MG63 (cell line): ENCODE results near the gene PPM1L. TPM values are rescaled to one million over a fixed set of nuclear protein-coding genes. Genes with fewer than 3 reads are reported as not detected.
"Not testable (repeated sequence)": the region's sequence is repeated elsewhere in the genome, so short reads cannot be mapped to it uniquely, and the experiment has no call there.

Source experiments
- DNase-seq: peaks from one replicate; pipeline ENCODE4 v3.0.0-alpha.2; 2020
- H3K27me3 ChIP-seq: fragments of 250-450 bp; sonication (Bioruptor Pico); 2 replicates; pipeline ENCODE4 v1.5.1; 2020; ENCODE audit warnings: mild to moderate bottlenecking, moderate library complexity
- H3K36me3 ChIP-seq: fragments of 250-450 bp; sonication (Bioruptor Pico); 2 replicates; pipeline ENCODE4 v1.5.1; 2020; ENCODE audit warnings: mild to moderate bottlenecking, moderate library complexity
- H3K4me3 ChIP-seq: fragments of 250-450 bp; sonication (Bioruptor Pico); 2 replicates; pipeline ENCODE4 v1.5.1; 2020; ENCODE audit warnings: mild to moderate bottlenecking, moderate library complexity
- H3K9me3 ChIP-seq: fragments of 250-450 bp; sonication (Bioruptor Pico); 2 replicates; pipeline ENCODE4 v1.5.1; 2020; ENCODE audit warnings: mild to moderate bottlenecking, moderate library complexity
- total RNA-seq: library from RNA; depleted of rRNA; stranded (reverse); fragments of >200 nt; shearing (Covaris generic); gene quantifications from 2 replicates; pipeline ENCODE4 v1.2.3, GENCODE V29; 2014; ENCODE audit warnings: low replicate concordance; rRNA removed

Gene PPM1L
- not detected in 2 replicates for total RNA-seq

GRCh38 chr3:160755776-160756304, at the start of gene PPM1L:
PPM1L (plus strand) TSS chr3:160756231.
- DNase-seq, result peak; percentile 52
- H3K27me3 ChIP-seq, result peaks cover 8% of the 10 kb centered on the region
- no peaks in the 10 kb centered on the region for H3K9me3 ChIP-seq
- H3K36me3 ChIP-seq, result no peaks in the 10 kb centered on the region
- peak within 1 kb of the TSS; percentile 60 for H3K4me3 ChIP-seq

- no peaks in the 10 kb centered on the region for H3K36me3 ChIP-seq
- no peaks in the 10 kb centered on the region for H3K9me3 ChIP-seq
- peaks cover 9% of the 10 kb centered on the region for H3K27me3 ChIP-seq
- H3K4me3 ChIP-seq, result no peak overlapping the region
- no peak for DNase-seq
These were observed 48.7 kb upstream of the PPM1L start for GRCh38 chr3:160707187-160707794.

- Histone ChIP-seq H3K27me3 (peaks cover 9% of the 10 kb centered on the region), H3K9me3 (no peaks in the 10 kb centered on the region), H3K4me3 (no peak overlapping the region), H3K36me3 (no peaks in the 10 kb centered on the region)
- DNase-seq, result no peak
These were observed 46.4 kb upstream of the PPM1L start for GRCh38 chr3:160709477-160710182.

GRCh38 chr3:160713144-160713543, 42.9 kb upstream of the PPM1L start:
- not testable (repeated sequence) for H3K4me3 ChIP-seq, H3K27me3 ChIP-seq, H3K36me3 ChIP-seq, H3K9me3 ChIP-seq, DNase-seq

GRCh38 chr3:160719710-160720109, 36.3 kb upstream of the PPM1L start:
- DNase-seq, result no peak

GRCh38 chr3:160720123-160720746, 35.8 kb upstream of the PPM1L start:
- no peak for DNase-seq
- no peak overlapping the region for H3K4me3 ChIP-seq
- H3K9me3 ChIP-seq, result peaks cover 2% of the 10 kb centered on the region; the same call in 1 of the 2 replicates
- peaks cover 5% of the 10 kb centered on the region; the same call in 1 of the 2 replicates for H3K27me3 ChIP-seq
- H3K36me3 ChIP-seq, result no peaks in the 10 kb centered on the region

More at GRCh38 chr3:160719710-160720109, 36.3 kb upstream of the PPM1L start:
- no peaks in the 10 kb centered on the region for H3K36me3 ChIP-seq
- H3K4me3 ChIP-seq, result no peak overlapping the region
- H3K27me3 ChIP-seq, result peaks cover 5% of the 10 kb centered on the region; the same call in 1 of the 2 replicates
- H3K9me3 ChIP-seq, result peaks cover 2% of the 10 kb centered on the region; the same call in 1 of the 2 replicates

- no peaks in the 10 kb centered on the region for H3K36me3 ChIP-seq
- no peak overlapping the region for H3K4me3 ChIP-seq
- peaks cover 5% of the 10 kb centered on the region; the same call in 1 of the 2 replicates for H3K27me3 ChIP-seq
- H3K9me3 ChIP-seq, result peaks cover 2% of the 10 kb centered on the region; the same call in 1 of the 2 replicates
- DNase-seq, result no peak
These were observed 33.7 kb upstream of the PPM1L start for GRCh38 chr3:160722331-160722730.

- Histone ChIP-seq H3K36me3 (no peaks in the 10 kb centered on the region), H3K27me3 (peaks cover 5% of the 10 kb centered on the region; the same call in 1 of the 2 replicates), H3K4me3 (no peak overlapping the region), H3K9me3 (peaks cover 2% of the 10 kb centered on the region; the same call in 1 of the 2 replicates)
- DNase-seq, result no peak
These were observed 30.7 kb upstream of the PPM1L start for GRCh38 chr3:160725338-160725737.

- Histone ChIP-seq H3K9me3 (no peaks in the 10 kb centered on the region), H3K36me3 (no peaks in the 10 kb centered on the region), H3K27me3 (no peaks in the 10 kb centered on the region; the same call in 1 of the 2 replicates), H3K4me3 (no peak overlapping the region)
- no peak for DNase-seq
These were observed 20.2 kb upstream of the PPM1L start for GRCh38 chr3:160735826-160736225.

- Histone ChIP-seq H3K4me3 (no peak overlapping the region), H3K9me3 (no peaks in the 10 kb centered on the region), H3K36me3 (no peaks in the 10 kb centered on the region), H3K27me3 (no peaks in the 10 kb centered on the region; the same call in 1 of the 2 replicates)
- DNase-seq, result no peak
These were observed 18.0 kb upstream of the PPM1L start for GRCh38 chr3:160738048-160738447.

- Histone ChIP-seq H3K9me3 (no peaks in the 10 kb centered on the region), H3K27me3 (no peaks in the 10 kb centered on the region; the same call in 1 of the 2 replicates), H3K4me3 (no peak overlapping the region), H3K36me3 (no peaks in the 10 kb centered on the region)
- DNase-seq, result no peak
These were observed 17.0 kb upstream of the PPM1L start for GRCh38 chr3:160739079-160739478.

GRCh38 chr3:160746976-160747375, 9.1 kb upstream of the PPM1L start:
- Histone ChIP-seq H3K4me3 (no peak overlapping the region), H3K36me3 (no peaks in the 10 kb centered on the region), H3K27me3 (peaks cover 5% of the 10 kb centered on the region), H3K9me3 (no peaks in the 10 kb centered on the region)
- no peak for DNase-seq

GRCh38 chr3:160747422-160747821, 8.6 kb upstream of the PPM1L start:
- Histone ChIP-seq H3K27me3 (peaks cover 5% of the 10 kb centered on the region; the same call in 1 of the 2 replicates), H3K9me3 (no peaks in the 10 kb centered on the region), H3K36me3 (no peaks in the 10 kb centered on the region), H3K4me3 (no peak overlapping the region)
- DNase-seq, result no peak

GRCh38 chr3:160748231-160748630, 7.8 kb upstream of the PPM1L start:
- Histone ChIP-seq H3K4me3 (no peak overlapping the region), H3K36me3 (no peaks in the 10 kb centered on the region), H3K9me3 (no peaks in the 10 kb centered on the region), H3K27me3 (peaks cover 5% of the 10 kb centered on the region; the same call in 1 of the 2 replicates)
- no peak for DNase-seq

- no peaks in the 10 kb centered on the region for H3K9me3 ChIP-seq
- H3K36me3 ChIP-seq, result no peaks in the 10 kb centered on the region
- no peak overlapping the region for H3K4me3 ChIP-seq
- DNase-seq, result no peak
- peaks cover 5% of the 10 kb centered on the region; the same call in 1 of the 2 replicates for H3K27me3 ChIP-seq
These were observed 7.2 kb upstream of the PPM1L start for GRCh38 chr3:160748787-160749186.

GRCh38 chr3:160753953-160754352, 2.1 kb upstream of the PPM1L start:
- H3K27me3 ChIP-seq, result peaks cover 12% of the 10 kb centered on the region
- H3K36me3 ChIP-seq, result no peaks in the 10 kb centered on the region
- H3K4me3 ChIP-seq, result peak overlapping the region; percentile 60
- DNase-seq, result no peak
- H3K9me3 ChIP-seq, result no peaks in the 10 kb centered on the region

- H3K4me3 ChIP-seq, result peak overlapping the region; percentile 60
- no peaks in the 10 kb centered on the region for H3K9me3 ChIP-seq
- peaks cover 12% of the 10 kb centered on the region for H3K27me3 ChIP-seq
- DNase-seq, result peak; percentile 23
- no peaks in the 10 kb centered on the region for H3K36me3 ChIP-seq
These were observed 1.6 kb upstream of the PPM1L start for GRCh38 chr3:160754371-160754854.
